Measurements from ENCODE around the gene ZNF408.
"Not testable (repeated sequence)": the region's sequence is repeated elsewhere in the genome, so short reads cannot be mapped to it uniquely, and the experiment has no call there.

The ZNF408 gene

GRCh38 chr11:46698597-46698996 lies 2.2 kb upstream of the ZNF408 start:
- no peak for DNase-seq

- DNase-seq, result no peak
These were observed 335 bp downstream of the ZNF408 start for GRCh38 chr11:46701078-46701654.

DNA sequence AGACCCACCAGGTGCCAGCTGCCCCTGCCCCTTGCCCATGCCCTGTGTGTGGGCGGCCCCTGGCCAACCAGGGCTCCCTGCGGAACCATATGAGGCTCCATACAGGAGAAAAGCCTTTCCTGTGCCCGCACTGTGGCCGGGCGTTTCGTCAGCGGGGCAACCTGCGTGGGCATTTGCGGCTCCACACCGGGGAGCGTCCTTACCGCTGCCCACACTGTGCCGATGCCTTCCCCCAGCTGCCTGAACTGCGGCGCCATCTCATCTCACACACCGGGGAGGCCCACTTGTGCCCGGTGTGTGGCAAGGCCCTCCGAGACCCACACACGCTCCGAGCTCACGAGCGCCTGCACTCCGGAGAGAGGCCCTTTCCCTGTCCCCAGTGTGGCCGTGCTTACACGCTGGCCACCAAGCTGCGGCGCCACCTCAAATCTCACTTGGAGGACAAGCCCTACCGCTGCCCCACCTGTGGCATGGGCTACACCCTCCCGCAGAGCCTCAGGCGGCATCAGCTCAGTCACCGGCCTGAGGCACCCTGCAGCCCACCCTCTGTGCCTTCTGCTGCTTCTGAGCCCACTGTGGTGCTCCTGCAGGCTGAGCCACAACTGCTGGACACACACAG lies 4.3 kb downstream of the ZNF408 start:
- DNase-seq, result no peak

DNA sequence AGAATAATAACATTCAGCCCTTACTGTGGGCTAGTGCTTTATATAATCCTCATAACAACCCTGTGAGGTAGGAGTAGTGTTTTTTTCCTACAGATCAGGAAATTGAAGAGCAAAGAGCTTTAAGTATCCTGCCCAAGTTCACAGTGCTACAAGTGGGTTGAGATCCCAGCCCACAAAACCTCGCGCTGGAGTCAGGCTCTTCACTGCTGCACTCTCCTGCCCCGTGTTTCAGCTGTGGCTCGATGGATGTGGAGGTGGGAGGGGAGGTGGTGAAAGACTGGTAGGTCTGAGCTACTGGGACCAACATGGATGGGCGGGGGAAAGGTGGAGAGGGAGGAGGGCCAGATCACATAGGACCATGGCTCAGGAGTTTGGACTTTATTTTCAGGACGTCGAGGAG lies 6.1 kb downstream of the ZNF408 start:
- no peak for DNase-seq

DNA sequence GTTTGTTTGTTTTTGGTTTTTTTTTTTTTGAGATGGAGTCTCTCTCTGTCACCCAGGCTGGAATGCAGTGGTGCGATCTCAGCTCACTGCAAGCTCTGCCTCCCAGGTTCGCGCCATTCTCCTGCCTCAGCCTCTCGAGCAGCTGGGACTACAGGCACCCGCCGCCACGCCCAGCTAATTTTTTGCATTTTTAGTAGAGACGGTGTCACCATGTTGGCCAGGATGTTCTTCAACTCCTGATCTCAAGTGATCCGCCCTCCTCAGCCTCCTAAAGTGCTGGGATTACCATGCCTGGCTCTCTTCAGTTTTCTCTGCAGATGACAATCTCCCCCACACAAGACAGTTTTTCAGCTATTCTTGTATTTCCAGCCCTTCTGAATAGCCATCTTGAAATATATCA lies 8.5 kb downstream of the ZNF408 start:
- DNase-seq, result not testable (repeated sequence)

DNA sequence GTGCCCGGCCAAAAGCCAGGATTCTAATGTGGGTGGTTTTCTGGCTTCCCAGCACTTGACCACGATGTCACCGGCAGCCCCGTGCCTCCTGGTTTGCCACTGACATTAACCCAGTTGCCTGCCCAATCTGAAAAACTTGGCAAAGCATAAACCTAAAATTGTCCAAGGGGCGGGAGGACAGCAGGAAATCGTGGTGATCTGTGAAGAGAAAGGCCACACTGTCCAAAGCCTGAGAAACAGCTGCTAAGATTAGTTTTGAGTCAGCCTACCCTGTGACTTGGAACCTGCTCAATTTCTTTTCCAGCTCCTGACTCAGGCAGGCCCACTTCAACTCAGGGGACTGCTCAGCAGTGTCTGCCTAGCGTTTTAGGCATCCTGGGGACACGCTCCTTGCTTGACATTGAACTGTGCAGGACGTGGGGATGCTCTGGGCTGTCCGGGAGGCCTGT lies 10.0 kb downstream of the ZNF408 start:
- DNase-seq, result no peak

DNA sequence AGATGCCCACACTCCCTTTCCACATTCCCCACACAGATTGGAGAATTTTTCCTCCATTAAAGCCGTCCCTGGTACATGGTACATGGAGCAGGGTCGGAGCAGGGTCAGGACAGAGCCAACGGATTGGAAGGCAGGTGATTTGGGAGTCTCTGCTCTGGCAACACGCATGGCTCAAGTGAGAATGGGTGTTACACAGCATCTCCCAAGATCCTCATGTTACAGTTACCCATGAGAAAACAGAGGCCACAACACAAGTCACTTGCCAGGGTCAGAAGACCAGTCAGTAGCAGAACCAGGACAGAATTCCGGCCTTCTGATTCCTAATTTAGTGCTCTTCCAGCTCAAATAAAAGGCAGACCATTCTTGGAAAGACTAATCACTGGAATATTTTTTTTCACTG lies 10.5 kb downstream of the ZNF408 start:
- no peak for DNase-seq

DNA sequence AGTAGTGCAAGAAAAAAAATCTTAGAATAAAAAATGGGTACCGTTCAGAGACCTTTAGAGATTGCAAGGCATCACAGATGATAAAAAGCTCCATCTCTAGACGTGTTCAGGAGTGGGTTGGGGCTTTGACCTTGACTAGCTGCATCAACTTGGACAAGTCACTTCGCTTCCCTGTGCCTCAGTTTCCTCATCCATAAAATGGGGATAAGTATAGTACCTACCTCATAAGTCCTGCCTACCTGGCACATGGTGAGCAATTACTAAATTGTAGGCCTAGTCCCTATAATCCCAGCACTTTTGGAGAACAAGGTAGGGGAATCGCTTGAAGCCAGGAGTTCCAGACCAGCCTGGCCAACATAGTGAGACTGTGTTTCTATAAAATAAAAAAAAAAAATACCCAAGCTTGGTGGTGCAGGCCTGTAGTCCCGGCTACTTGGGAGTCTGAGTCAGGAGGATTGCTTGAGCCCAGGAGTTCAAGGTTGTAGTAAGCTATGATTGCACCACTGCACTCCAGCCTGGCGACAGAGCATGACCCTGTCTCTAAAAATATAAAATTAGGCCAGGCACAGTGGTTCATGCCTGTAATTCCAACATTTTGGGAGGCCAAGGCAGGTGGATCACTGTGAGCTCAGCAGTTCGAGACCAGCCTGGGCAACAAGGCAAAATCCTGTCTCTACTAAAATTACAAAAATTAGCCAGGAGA lies 12.2 kb downstream of the ZNF408 start:
- DNase-seq, result no peak

DNA sequence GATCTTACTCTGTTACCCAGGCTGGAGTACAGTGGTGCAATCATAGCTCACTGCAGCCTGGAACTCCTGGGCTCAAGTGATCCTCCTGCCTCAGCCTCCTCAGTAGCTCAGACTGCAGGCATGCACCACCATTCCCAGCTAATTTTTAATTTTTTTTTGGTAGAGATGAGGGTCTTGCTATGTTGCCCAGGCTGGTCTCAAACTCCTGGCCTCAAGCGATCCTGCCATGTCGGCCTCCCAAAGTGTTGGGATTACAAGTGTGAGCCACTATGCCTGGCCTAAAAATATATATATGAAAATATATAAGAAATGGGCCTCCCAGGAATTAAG lies 17.0 kb downstream of the ZNF408 start:
- not testable (repeated sequence) for DNase-seq

DNA sequence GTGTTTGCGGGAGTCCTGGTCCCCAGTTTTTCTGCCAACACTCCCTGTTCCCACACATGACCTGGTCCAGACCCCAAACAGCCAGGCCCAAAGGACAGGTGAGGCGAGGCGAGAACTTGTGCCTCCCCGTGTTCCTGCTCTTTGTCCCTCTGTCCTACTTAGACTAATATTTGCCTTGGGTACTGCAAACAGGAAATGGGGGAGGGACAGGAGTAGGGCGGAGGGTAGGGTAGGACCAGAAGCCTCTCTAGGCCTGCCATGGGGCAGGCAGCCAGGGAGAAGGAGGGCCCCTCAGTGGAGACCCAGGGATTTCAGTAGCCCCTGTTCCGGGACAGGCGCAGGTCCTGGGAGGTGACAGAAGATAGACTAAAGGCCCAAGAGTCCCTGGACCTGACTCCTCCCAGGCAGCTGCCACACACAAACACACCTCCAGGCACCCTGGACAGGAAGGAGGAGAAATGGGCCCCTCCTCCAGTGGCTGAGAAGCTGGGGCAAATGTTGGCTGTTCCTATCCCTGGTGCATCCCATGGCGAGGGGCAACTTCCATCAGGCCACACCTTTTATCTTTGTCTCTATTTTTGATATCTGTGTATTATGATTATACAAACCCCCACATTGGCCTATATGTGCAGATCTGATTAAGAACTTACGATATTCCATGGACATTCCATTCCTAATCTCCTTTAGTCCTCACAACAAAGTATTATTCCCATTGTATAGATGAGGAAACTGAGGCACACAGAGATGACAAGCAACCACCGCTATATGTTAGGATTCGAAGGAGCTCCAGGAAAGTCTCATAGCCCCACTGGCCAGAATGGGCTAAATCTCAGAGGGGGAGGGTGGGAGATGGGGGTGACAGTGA lies 17.6 kb downstream of the ZNF408 start:
- peak; percentile 92 for DNase-seq

- no peak for DNase-seq
These were observed 18.3 kb downstream of the ZNF408 start, which contains the start of gene F2 for GRCh38 chr11:46719048-46719542. Gene F2 (plus strand): TSS chr11:46719213. CDS start chr11:46719236, 23 bp downstream.

GRCh38 chr11:46719543-46720218 lies 18.9 kb downstream of the ZNF408 start:
- DNase-seq, result no peak

- no peak for DNase-seq
These were observed 20.5 kb downstream of the ZNF408 start for GRCh38 chr11:46721286-46721685.

DNA sequence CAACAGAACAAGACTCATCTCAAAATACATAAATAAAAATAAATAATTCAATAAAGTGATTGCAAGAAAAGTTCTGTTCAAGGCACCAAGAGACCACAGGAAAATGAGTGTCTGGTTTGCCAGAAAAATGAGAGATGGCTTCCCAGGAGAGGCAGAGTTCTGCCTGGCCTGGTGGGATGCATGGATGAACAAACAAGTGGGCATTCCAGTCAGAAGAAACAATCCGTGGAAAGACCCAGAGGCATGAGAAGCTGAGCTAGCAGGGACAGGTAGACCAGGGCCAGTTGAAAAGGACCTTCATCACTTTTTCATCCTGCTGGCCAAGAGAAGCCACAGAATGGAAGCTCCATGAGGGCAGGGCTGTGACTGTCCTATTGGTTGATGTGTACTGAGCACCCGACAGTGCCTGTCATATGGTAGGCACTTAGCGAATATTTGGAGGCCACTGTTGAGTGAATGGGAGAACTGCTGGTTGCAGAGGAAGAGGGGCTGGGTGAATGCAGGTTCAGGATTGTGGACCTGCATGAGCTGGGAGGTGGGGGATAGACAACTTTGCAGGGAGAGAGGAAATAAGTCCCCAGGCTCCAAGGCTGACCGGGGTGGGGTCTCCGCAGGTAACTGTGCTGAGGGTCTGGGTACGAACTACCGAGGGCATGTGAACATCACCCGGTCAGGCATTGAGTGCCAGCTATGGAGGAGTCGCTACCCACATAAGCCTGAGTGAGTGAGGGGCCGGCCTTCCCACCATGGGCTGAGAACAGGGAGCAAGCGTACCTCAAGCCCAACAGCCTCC lies 21.9 kb downstream of the ZNF408 start:
- DNase-seq, result no peak

DNA sequence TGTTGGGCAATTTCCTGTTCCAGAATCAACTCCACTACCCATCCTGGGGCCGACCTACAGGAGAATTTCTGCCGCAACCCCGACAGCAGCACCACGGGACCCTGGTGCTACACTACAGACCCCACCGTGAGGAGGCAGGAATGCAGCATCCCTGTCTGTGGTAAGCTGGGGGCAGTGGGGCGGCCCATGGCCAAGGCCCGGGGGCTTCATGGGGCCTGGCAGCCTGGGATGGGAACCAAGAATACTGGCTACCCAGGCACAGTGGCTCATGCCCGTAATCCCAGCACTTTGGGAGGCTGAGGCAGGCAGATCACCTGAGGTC lies 22.5 kb downstream of the ZNF408 start:
- DNase-seq, result no peak

DNA sequence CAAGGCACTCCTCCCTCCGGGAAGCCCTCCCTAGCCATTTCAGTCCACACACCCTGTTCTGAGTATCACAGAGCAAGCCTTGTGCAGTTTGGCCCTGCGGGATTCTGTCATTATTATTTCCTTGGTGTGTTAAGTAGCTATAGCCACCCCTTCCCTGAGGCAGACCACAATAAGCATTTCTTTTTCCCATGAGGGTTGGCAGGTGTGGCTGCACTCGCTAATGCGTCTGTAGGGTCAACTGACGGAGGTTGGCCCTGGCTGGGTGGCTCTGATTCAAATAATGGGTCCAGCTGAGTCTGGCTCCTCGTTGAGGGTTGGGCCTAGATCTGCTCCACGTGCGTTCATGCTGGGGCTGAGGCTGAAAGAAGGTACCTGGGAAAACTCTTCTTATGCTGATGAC lies 23.3 kb downstream of the ZNF408 start:
- no peak for DNase-seq

GRCh38 chr11:46725338-46726205 lies 24.7 kb downstream of the ZNF408 start:
- no peak for DNase-seq

GRCh38 chr11:46726206-46726862 lies 25.5 kb downstream of the ZNF408 start:
- no peak for DNase-seq

GRCh38 chr11:46727952-46728658 lies 27.3 kb downstream of the ZNF408 start:
- DNase-seq, result no peak

DNA sequence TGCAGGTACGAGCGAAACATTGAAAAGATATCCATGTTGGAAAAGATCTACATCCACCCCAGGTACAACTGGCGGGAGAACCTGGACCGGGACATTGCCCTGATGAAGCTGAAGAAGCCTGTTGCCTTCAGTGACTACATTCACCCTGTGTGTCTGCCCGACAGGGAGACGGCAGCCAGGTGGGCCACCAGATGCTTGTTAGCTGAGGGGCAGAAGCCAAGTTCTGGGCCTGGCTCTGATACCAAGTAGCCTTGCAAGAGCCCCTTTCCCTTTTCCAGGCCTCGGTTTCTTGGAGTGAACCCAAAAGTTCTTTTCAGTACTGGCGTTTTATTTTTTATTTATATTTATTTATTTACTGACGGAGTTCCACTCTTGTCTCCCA lies 27.8 kb downstream of the ZNF408 start:
- DNase-seq, result no peak

Data from NCI-H2029 (cell line).